HG02970 (cell line): ENCODE measurements around the gene PSMD5.
"Not testable (repeated sequence)": the region's sequence is repeated elsewhere in the genome, so short reads cannot be mapped to it uniquely, and the experiment has no call there.

ENCODE experiments used
- ATAC-seq: cut with Tn5 transposase; IDR thresholded peaks from one replicate; pipeline ENCODE4 v1.9.1; 2021; ENCODE audit warnings: mild to moderate bottlenecking, moderate library complexity, moderate number of reproducible peaks; ENCODE audit not compliant: unreplicated experiment, low FRiP score

The PSMD5 gene

DNA sequence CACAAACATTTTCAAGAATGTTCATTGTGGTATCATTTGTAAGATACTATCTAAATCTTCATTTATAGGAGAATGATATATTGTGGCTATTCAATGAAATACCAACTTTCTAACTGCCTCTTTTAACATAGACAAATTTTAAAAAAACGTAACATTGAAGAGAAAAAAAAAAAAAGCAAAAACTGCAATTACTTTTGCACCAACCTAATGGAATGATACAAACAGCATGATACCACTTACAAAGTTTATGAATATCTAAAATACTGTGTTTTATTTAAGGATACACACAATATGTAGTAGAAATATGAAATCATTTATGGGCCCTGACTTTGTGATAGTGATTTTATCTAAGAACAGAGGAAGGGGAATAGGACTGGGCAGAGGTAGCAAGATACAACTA, 24.1 kb downstream of the PSMD5 start:
- no peak for ATAC-seq

DNA sequence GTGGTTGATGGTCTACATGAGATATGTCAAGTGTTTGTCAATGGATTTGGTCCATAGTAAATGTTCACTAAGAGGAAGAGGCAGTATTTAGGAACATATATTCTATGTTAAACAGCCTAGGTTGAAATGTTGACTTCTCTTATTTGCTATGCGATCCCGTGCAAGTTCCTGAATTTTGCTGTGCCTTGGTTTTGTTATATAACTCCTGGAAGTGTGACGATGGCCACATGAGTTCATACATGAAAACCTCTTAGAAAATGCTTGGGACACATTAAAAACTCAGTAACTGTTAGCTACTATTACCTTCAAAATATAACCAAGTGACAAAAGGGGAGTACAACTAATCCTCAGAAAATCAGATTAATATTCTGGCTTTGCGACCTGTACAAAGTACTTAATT, 27.6 kb downstream of the PSMD5 start:
- ATAC-seq = no peak

DNA sequence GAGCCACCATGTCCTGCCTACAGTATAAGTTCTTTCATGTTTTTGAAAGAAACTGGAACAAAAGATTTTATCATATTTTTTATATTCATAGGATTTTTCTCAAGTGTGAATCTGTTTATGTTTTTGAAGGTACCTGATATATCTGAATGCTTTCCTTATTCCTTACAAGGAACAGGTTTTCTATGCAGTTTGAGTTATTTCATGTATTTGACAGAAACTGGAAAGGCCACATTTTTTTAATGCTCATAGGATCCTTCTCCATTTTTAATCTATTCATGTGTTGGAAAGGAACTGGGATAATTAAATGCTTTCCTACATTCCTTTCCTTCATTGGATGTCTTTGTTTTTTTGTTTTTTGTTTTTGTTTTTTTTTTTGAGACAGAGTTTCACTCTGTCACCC, 33.8 kb downstream of the PSMD5 start:
- no peak for ATAC-seq

DNA sequence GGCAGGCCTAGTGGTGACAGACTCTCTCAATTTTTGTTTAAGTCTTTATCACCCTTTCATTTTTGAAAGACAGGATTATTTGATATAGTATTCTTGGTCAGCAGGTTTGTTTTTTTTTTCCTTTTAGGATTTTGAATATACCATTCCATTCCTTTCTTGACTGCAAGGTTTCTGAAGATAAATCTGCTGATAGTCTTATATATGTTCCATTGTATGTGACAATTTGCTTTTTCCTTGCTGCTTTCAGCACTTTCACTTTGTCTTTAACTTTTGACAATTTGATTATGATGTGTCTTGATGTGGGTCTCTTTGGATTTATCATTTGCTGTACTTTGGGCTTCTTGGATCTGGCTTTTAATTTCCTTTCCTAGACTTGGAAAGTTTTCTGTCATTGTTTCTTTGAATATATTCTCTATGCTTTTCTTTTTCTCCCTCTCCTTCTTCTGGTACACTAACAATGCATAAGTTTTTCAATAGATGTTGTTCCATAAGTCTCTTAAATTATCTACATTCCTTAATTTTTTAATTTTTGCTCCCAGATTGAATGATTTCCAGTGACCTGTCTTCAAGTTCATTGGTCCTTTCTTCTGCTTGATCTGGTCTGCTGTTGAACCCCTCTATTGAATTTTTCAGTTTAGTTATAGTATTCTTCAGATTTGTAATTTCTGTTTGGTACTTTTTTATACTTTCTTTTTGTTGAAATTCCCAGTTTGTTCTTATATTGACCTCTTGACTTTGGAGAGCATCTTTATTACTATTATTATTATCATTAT, 34.9 kb downstream of the PSMD5 start:
- no peak for ATAC-seq

DNA sequence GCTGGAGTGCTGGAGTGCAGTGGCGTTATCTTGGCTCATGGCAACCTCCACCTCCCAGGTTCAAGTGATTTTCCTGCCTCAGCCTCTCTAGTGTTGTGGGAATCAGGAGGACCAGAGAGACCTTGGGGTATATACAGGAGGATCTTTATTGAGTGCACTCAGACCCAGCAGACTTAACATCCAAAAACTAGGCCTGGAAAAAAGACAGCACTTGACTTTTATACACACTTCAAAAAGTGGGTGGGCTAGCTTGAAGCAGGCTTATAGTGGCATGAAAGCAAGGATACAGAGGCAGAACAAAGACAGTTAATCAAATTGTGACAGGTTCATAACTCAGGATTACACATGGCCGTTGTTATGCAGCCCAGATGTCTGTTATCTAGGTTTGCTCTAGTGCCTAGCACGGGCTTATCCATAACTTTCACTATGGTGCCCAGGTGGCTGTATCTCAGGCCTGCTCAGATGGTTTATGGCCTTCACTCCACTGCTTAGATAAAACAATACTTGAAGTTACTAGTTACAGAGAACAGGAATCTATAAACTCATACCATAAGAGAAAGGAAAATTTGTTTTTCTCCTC, 37.8 kb downstream of the PSMD5 start:
- not testable (repeated sequence) for ATAC-seq

DNA sequence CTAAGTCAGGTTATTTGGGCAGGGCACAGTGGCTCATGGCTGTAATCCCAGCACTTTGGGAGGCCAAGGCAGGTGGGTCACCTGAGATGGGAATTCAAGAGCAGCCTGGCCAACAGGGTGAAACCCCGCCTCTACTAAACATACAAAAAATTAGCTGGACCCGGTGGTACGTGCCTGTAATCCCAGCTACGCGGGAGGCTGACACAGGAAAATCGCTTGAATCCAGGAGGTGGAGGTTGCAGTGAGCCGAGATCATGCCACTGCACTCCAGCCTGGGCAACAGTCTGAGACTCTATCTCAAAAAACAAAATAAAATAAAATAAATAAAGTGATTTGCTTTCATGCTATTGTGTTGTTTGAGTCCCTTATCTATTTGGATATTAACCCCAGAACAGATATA, 41.3 kb downstream of the PSMD5 start:
- ATAC-seq = no peak

DNA sequence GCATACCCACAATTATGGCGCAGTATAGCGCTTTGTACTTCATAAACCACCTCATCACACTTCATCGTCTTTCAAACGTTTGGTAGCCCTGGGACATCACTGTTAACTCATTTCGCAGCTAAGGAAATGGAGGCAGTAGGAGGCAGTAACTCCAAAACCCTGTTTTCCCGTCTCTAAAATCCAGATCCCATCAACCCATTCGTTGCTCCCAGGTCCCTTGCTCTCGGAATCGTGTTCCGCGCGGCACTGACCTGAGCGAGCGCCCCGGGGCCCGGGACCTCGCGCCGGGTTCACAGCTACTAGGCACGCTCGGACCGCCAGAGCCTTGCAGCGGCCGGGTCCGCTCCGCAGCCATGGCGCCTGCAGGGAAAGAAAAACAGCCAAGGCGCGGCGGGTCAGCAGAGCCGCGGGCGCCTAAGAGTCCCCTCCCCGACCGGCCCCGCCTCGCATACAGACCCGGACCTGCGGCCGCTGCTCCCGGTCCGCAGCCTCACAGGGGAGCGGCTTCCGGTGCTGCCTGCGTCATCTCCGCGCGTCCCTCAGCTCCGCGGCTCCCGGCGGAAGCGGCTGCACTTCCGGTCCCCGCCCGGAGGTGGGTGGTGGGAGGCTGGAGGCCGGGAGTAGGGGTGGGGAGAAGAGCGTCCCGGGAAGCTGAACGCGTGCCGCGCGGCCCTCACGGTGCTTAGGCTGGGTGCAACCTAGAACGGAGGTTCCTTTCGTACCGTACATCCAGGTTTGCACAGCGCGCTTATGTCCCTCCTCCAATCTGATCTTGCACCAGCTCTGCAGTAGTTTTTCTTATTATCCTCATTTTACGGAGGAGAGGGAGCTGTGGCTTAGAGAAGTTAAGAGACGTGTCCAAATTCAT, 49.6 kb downstream of the PSMD5 start, which contains the start of gene FBXW2:
Gene FBXW2 (minus strand): TSS at position 519 of the 868 bp plus-strand sequence. CDS start 5,158 bp downstream, outside the sequence.
- ATAC-seq = peak; percentile 90

DNA sequence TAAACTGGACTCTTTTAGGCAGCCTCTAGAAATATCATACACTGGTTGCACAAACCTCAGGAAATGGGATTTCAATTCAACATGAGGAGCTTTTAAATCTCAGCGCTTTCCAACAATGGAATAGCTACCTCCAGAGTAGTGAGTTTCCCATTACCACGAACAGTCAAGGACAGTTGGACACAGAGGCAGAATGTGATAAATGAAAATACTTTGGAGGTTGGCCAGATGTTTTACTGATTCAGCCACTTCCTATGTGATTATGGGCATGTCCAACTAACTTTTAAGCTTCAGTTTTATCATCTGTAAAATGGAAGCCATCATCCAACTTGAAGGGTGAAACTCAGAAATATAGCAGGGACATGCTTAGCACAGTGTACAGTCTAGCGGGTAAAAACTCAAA, 51.6 kb downstream of the PSMD5 start:
- no peak for ATAC-seq

DNA sequence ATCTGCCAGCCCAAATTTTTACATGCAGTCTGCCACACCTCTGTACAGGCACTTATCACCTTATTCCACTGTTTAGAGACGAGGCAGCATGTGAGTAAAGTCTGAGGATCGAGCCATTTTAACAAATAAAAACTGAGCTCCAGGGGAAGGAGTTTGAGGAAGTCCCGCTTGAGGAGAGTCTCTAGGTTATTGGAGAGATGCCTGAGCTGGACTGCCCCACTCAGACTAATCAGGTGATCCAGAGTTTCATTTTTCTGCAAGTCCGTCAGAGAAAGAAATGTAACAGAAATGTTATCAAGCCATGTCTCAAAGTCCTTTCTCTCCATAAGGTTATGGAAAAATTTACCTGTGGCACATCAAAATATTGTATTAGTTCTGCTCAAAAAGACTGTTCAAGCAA, 54.8 kb downstream of the PSMD5 start:
- ATAC-seq = no peak

DNA sequence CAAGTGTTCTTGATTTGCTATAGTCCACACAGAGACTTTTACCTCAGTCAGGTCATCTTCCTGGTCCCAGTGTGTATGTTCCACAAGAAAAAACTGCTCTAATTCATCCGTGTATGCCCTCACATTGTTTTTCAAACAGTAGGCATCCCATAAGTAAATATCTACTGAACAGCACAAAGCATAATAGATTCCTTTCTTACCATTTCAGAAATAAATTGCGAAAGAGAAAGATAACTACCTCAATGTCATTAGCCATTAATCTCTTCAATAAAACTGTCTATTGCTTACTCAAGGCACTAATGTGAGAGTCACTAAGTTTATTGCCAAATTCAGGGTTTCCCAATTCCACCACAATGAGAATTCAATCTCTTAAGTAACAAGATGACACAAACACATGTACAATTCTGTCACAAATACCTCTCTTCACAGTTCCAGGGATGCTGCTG, 59.1 kb downstream of the PSMD5 start:
- ATAC-seq = no peak

DNA sequence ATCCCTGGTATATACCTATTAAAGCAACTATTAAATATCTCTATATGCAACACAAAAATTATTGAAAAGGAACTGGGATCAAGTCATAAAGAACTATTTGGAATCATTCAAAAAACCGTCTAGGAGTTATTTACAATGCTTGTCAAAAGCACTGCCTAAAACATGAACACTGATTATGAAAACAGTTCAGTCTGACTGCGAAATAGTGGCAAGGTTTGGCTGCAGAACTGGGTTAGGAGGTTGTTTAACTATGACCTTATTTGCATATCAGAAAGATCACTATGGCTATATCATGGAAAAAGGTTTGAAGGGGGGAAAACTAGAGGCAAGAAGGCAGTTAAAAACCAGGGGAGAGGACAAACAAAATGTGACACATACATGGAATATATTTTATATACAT, 61.5 kb downstream of the PSMD5 start:
- ATAC-seq = no peak

DNA sequence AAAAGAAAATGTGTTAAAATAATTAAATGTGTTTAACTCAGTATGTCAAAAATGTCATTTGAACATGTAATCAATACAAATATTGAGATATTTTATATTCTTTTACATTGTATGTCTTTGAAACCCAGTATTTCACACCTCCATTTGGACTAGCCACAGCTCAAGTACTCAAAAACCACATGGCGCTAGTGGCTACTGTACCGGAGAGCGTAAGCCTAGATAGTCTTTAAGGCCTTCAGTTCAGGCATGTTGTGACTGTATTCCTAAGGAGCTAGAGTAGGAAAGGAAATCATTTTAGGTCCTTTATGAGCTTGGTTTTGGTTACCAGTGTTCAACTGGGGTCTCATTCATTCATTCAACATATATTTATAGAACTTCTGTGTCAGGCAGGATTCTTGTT, 62.4 kb downstream of the PSMD5 start:
- no peak for ATAC-seq

DNA sequence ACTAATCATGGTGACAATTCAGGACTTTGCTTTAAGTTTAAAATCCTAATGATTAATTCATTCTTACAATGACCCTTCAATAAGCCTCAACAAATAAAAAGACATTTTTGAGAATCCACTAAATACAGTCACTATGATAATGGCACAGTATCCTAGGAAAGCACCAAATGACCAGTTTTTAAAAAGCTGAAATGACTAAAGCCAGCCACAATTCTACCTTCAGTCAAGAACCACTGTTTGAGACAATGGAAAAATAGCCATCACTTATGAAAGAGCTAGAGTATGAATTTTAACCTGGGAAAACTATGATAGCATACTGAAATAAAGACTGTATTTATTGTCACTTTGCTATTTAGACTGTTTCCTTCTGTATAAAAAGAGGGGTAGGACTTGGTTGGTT, 63.5 kb downstream of the PSMD5 start:
- no peak for ATAC-seq

DNA sequence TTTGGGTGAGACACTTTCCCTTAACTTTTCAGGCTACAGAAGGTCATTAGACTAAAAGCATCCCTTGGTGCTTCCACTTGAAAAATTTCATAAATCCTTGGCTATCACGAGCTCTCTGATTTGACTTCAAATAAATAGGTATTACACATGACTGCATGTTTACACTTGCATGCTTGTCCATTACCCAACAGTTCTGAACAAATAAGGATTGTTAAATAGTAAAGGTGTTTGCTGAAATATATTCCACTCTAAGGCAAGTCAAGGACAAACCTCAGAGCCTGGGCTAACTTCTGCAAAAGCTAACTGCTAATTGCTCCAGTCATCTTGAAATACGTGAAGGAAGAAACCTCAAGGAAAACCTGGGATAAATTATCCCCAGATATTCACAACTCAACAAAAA, 64.0 kb downstream of the PSMD5 start:
- ATAC-seq = no peak

DNA sequence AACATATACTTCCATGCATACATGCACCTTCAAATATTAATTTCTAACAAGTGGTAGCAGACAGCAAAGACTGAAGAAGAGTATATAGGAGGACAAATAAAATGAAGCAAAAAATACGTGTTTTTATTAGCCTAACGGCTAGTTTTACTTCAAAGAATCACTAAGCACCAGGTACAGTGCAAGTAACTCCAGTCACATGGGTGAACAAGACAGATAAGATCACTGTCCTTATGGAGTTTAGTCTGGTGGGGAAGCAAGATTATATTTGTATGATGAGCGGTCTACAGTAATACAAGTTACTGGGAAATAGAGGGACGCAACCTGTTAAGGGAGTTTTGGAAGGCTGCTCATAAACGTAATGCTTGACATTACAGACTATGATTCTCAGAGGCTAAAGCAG, 65.5 kb downstream of the PSMD5 start:
- ATAC-seq = no peak

DNA sequence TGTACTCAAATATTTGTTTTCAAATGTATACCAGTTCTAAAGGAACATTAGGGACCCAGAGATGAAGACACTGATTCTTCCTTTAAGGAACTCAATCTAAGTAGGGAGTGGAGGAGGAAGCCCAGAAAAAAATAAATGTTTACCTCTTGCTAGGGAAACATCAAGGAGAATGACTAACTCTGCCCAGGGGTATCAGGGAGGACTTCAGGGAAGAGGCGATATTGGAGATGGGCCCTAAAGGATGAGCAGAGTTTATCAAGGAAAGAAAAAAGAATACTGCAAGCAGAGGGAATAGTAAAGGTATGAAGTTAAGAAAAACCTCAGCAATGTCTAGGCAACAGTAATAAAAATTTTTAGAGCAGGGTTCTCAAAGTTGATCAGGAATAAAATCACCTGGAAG, 65.9 kb downstream of the PSMD5 start:
- no peak for ATAC-seq

DNA sequence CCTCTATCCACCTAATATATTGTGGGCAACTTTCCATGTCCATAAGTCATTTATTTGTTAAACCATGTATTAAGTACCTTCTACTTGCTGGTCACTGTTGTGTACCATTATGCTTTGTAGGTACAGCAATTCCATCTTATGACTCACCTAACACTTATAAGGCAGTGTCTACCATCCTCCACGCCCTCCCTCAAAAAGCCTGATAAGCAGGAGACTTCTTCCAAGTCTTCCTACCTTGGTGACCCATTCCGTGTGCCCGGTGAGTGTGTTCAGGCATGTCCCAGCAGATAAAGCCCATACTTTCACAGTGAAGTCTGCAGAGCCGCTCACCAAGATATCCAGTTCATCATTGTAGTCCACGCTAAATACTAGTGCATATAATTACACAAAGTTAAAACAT, 66.9 kb downstream of the PSMD5 start:
- ATAC-seq = no peak

DNA sequence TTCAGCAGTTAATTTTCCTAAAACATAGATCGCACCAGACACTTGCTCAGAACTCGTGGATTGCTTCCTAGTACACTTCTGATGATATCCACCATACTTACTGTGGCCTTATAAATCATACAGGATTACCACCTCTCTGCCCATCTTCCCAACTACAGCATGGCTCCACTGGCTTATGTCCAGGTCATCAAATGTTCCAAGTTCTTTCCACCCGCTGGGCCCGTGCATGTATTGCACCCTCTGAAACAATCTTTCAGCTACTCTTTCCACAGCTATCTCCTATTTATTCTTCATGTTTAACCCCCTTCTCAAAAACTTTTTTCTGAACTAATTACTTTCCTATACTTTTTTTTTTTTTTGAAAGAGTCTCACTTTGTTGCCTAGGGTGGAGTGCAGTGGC, 68.0 kb downstream of the PSMD5 start:
- no peak for ATAC-seq

DNA sequence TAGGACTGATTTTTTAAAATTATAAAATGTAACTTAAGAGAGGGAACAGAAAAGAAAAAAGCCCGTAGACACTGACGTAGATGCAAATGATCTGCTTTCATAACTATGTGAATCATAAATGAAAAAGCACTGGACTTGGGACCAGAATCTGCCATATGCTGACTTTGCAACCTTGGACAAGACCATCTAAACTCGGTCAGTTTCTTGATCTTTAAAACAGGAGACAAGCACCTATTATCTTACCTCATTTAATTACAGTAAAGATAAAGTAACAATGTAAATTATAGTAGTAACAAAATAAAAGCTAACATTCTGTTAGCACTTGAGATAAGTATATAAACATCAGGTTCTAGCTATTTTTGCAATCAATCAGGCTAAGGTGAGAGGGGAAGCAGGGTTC, 69.5 kb downstream of the PSMD5 start:
- ATAC-seq = no peak

DNA sequence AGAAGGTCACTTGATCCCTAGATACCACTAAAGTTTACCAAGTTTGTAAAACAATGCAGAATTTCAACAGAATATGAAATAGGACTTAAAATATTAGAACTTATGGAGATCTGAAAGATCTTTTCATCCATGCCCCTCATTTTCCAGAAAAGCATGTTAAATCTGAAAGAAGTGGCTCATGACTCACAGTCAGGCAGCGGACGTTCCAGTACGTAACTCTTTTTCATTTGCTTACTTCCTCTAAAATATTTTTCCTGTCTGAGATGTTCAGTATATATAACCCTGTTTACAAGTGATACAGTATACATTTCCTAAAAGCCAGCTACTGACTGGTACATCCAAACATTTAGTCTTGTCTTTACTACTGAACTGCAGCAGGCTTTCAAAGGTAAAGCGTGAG, 71.8 kb downstream of the PSMD5 start:
- ATAC-seq = no peak

DNA sequence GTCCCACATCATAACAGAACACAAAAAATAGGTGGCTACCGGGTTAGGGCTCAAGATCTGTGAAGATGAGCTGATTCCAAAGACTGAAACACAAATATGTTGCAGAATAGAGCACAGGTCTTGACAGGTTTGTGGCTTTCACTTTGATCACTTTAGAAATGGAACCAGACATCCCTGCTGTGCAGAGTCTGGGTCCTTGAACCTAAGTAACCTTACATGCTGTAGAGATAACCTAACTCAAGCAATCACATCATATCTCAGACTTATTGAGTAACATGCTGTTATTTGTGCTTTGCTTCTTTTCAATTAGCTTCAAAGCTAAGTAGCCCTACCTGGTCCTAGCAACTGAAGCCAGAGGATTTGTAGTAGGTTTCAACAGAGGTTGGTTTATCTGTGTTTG, 73.8 kb downstream of the PSMD5 start:
- no peak for ATAC-seq
